Activated CD8-positive, alpha-beta memory T cell treated with anti-CD3 and anti-CD28 coated beads, Interleukin-2, amount 50 U/mL, for 24 hours (primary cell): Measurements from ENCODE around the gene BACH2.
"Not testable (repeated sequence)": the region's sequence is repeated elsewhere in the genome, so short reads cannot be mapped to it uniquely, and the experiment has no call there.

Experiments
- DNase-seq: peaks from one replicate; pipeline ENCODE4 v3.0.0-alpha.2; 2020; ENCODE audit errors: extremely low read depth

BACH2 gene

GRCh38 chr6:90214966-90215365 is 81.7 kb downstream of the BACH2 start:
- DNase-seq = no peak

GRCh38 chr6:90214461-90214860 is 82.2 kb downstream of the BACH2 start:
- DNase-seq = no peak

- DNase-seq = no peak
These were observed 84.4 kb downstream of the BACH2 start for GRCh38 chr6:90212274-90212673.

- DNase-seq = no peak
These were observed 87.1 kb downstream of the BACH2 start for GRCh38 chr6:90209527-90209926.

- DNase-seq = not testable (repeated sequence)
These were observed 88.0 kb downstream of the BACH2 start for GRCh38 chr6:90208690-90209089.

- no peak for DNase-seq
These were observed 92.2 kb downstream of the BACH2 start for GRCh38 chr6:90204327-90205056.

GRCh38 chr6:90203672-90204071 is 93.0 kb downstream of the BACH2 start:
- DNase-seq = no peak

GRCh38 chr6:90202156-90202555 is 94.5 kb downstream of the BACH2 start:
- no peak for DNase-seq

GRCh38 chr6:90199900-90200299 is 96.7 kb downstream of the BACH2 start:
- DNase-seq = no peak

- no peak for DNase-seq
These were observed 97.8 kb downstream of the BACH2 start for GRCh38 chr6:90198758-90199425.

GRCh38 chr6:90197854-90198496 is 98.7 kb downstream of the BACH2 start:
- DNase-seq = no peak

- no peak for DNase-seq
These were observed 101.4 kb downstream of the BACH2 start for GRCh38 chr6:90195094-90195829.

GRCh38 chr6:90194371-90194841 is 102.2 kb downstream of the BACH2 start:
- no peak for DNase-seq

- DNase-seq = no peak
These were observed 103.3 kb downstream of the BACH2 start for GRCh38 chr6:90193359-90193758.

- DNase-seq = no peak
These were observed 103.8 kb downstream of the BACH2 start for GRCh38 chr6:90192857-90193256.

GRCh38 chr6:90190752-90191395 is 105.8 kb downstream of the BACH2 start:
- no peak for DNase-seq

GRCh38 chr6:90190131-90190530 is 106.5 kb downstream of the BACH2 start:
- DNase-seq = no peak

GRCh38 chr6:90187437-90188121 is 109.1 kb downstream of the BACH2 start:
- DNase-seq = no peak

GRCh38 chr6:90186637-90187371 is 109.8 kb downstream of the BACH2 start:
- DNase-seq = no peak

GRCh38 chr6:90186026-90186425 is 110.6 kb downstream of the BACH2 start:
- no peak for DNase-seq
